SK-N-MC (cell line): ENCODE results near the gene AGAP5.

Experiments
- DNase-seq: peaks from one replicate; pipeline ENCODE4 v3.0.0-alpha.2; 2011; ENCODE audit warnings: low read depth, low spot score
- H3K27ac ChIP-seq: fragments of 200-600 bp; sonication (generic); 2 replicates; pipeline ENCODE4 v1.5.1; 2016; ENCODE audit warnings: mixed run types
- H3K36me3 ChIP-seq: fragments of 200-600 bp; sonication (generic); 2 replicates; pipeline ENCODE4 v1.6.1; 2017; ENCODE audit warnings: antibody characterized with exemption, low read length, mixed read lengths; ENCODE audit not compliant: insufficient read depth
- H3K4me3 ChIP-seq: fragments of 200-600 bp; sonication (generic); 2 replicates; pipeline ENCODE4 v1.5.1; 2016
- H3K9ac ChIP-seq: fragments of 200-600 bp; sonication (generic); 2 replicates; pipeline ENCODE4 v1.8.0; 2017; ENCODE audit warnings: mixed run types, mixed read lengths; ENCODE audit not compliant: insufficient read length
- H3K9me3 ChIP-seq: fragments of 200-600 bp; sonication (generic); 2 replicates; pipeline ENCODE4 v1.6.1; 2017; ENCODE audit warnings: low read depth, mild to moderate bottlenecking, antibody characterized with exemption, low read length, moderate library complexity, mixed read lengths
- EZH2 ChIP-seq: fragments of 200-600 bp; sonication (generic); IDR thresholded peaks from one replicate; pipeline ENCODE4 v1.6.1; 2017; ENCODE audit warnings: antibody characterized with exemption
- FOXP2 ChIP-seq: optimal IDR thresholded peaks from 2 replicates; pipeline ENCODE3; 2011; ENCODE audit warnings: mild to moderate bottlenecking, moderate library complexity; ENCODE audit not compliant: insufficient read depth; ENCODE audit errors: extremely low read length, control extremely low read depth
- POLR2AphosphoS5 ChIP-seq: IDR thresholded peaks from 2 replicates; pipeline ENCODE4 v1.6.1; 2012; ENCODE audit warnings: mild to moderate bottlenecking, low read depth, low read length, borderline replicate concordance

Gene AGAP5

GRCh38 chr10:73634421-73634820 lies 63.5 kb downstream of the AGAP5 start:
- H3K9me3 ChIP-seq, result no peaks in the 10 kb centered on the region
- no peak for TF ChIP-seq EZH2
- no peak for TF ChIP-seq POLR2AphosphoS5
- no peak for TF ChIP-seq FOXP2
- no peaks in the 10 kb centered on the region for H3K36me3 ChIP-seq
- H3K27ac ChIP-seq, result no peak overlapping the region
- H3K9ac ChIP-seq, result no peak overlapping the region
- no peak overlapping the region for H3K4me3 ChIP-seq
- DNase-seq, result no peak

- TF ChIP-seq POLR2AphosphoS5 (no peak), FOXP2 (no peak), EZH2 (no peak)
- Histone ChIP-seq H3K27ac (no peak overlapping the region), H3K9ac (no peak overlapping the region), H3K4me3 (no peak overlapping the region), H3K36me3 (no peaks in the 10 kb centered on the region), H3K9me3 (no peaks in the 10 kb centered on the region)
- no peak for DNase-seq
Observed at GRCh38 chr10:73629165-73629564, 68.7 kb downstream of the AGAP5 start.

- DNase-seq, result no peak
- no peaks in the 10 kb centered on the region for H3K36me3 ChIP-seq
- no peak overlapping the region for H3K27ac ChIP-seq
- TF ChIP-seq FOXP2 (no peak), EZH2 (no peak), POLR2AphosphoS5 (no peak)
- no peak overlapping the region for H3K4me3 ChIP-seq
- no peak overlapping the region for H3K9ac ChIP-seq
- no peaks in the 10 kb centered on the region for H3K9me3 ChIP-seq
Observed at GRCh38 chr10:73628405-73628804, 69.5 kb downstream of the AGAP5 start.

- Histone ChIP-seq H3K27ac (no peak overlapping the region), H3K36me3 (no peaks in the 10 kb centered on the region), H3K9me3 (no peaks in the 10 kb centered on the region), H3K4me3 (no peak overlapping the region), H3K9ac (no peak overlapping the region)
- DNase-seq, result no peak
- TF ChIP-seq POLR2AphosphoS5 (no peak), FOXP2 (no peak), EZH2 (no peak)
Observed at GRCh38 chr10:73627300-73627699, 70.6 kb downstream of the AGAP5 start.

GRCh38 chr10:73625884-73626752 lies 71.8 kb downstream of the AGAP5 start:
- H3K4me3 ChIP-seq, result peak overlapping the region; percentile 90
- H3K9ac ChIP-seq, result peak overlapping the region; percentile 98
- TF ChIP-seq FOXP2 (no peak), POLR2AphosphoS5 (peak; percentile 70), EZH2 (no peak)
- no peaks in the 10 kb centered on the region for H3K36me3 ChIP-seq
- H3K27ac ChIP-seq, result peak overlapping the region; percentile 84
- H3K9me3 ChIP-seq, result no peaks in the 10 kb centered on the region
- peak; percentile 66 for DNase-seq

- Histone ChIP-seq H3K27ac (peak overlapping the region; percentile 67; the same call in 1 of the 2 replicates), H3K36me3 (no peaks in the 10 kb centered on the region), H3K9me3 (no peaks in the 10 kb centered on the region), H3K9ac (peak overlapping the region; percentile 74), H3K4me3 (peak overlapping the region; percentile 90)
- TF ChIP-seq EZH2, result no peak
- TF ChIP-seq POLR2AphosphoS5, result no peak
- TF ChIP-seq FOXP2, result no peak
- DNase-seq, result no peak
Observed at GRCh38 chr10:73625004-73625883, 72.7 kb downstream of the AGAP5 start.
